Endodermal cell (in vitro differentiated cells): ENCODE measurements around the gene MARF1. TPM values are rescaled to one million over a fixed set of nuclear protein-coding genes. Genes with fewer than 3 reads are reported as not detected.

ENCODE experiments used
- DNase-seq: peaks from one replicate; pipeline ENCODE4 v3.0.0-alpha.2; 2017
- H3K27ac ChIP-seq: 2 replicates; pipeline ENCODE4 v1.5.1; 2013; ENCODE audit warnings: mild to moderate bottlenecking, low read depth, low read length, moderate library complexity
- H3K27me3 ChIP-seq: 2 replicates; pipeline ENCODE4 v1.6.1; 2013; ENCODE audit warnings: mild to moderate bottlenecking, low read length, moderate library complexity; ENCODE audit not compliant: insufficient read depth, control insufficient read depth, poor library complexity, severe bottlenecking
- H3K36me3 ChIP-seq: 2 replicates; pipeline ENCODE4 v1.7.0; 2013; ENCODE audit warnings: mild to moderate bottlenecking, low read length, moderate library complexity; ENCODE audit not compliant: control insufficient read depth, insufficient read depth
- H3K4me1 ChIP-seq: one replicate; pipeline ENCODE4 v1.7.0; 2013; ENCODE audit warnings: low read length; ENCODE audit not compliant: control insufficient read depth, insufficient read depth
- H3K4me3 ChIP-seq: 2 replicates; pipeline ENCODE4 v1.5.1; 2013; ENCODE audit warnings: mild to moderate bottlenecking, low read length, moderate library complexity
- H3K9ac ChIP-seq: 2 replicates; pipeline ENCODE4 v1.6.1; 2013; ENCODE audit warnings: mild to moderate bottlenecking, low read length, moderate library complexity; ENCODE audit not compliant: poor library complexity, severe bottlenecking; ENCODE audit errors: extremely low read depth
- H3K9me3 ChIP-seq: 2 replicates; pipeline ENCODE4 v1.6.1; 2013; ENCODE audit warnings: mild to moderate bottlenecking, low read length, moderate library complexity; ENCODE audit not compliant: control insufficient read depth
- H3K27ac Mint-ChIP-seq: 2 replicates; pipeline ENCODE4 v1.8.0; 2020; ENCODE audit warnings: mixed read lengths
- H3K27me3 Mint-ChIP-seq: 2 replicates; pipeline ENCODE4 v1.8.0; 2021; ENCODE audit warnings: mild to moderate bottlenecking, mixed read lengths; ENCODE audit not compliant: insufficient read depth
- H3K36me3 Mint-ChIP-seq: 2 replicates; pipeline ENCODE4 v1.8.0; 2020; ENCODE audit warnings: low read depth, mixed read lengths
- H3K4me1 Mint-ChIP-seq: 2 replicates; pipeline ENCODE4 v1.8.0; 2020; ENCODE audit warnings: mixed read lengths
- H3K4me3 Mint-ChIP-seq: 2 replicates; pipeline ENCODE4 v1.8.0; 2020; ENCODE audit warnings: mild to moderate bottlenecking, moderate library complexity, mixed read lengths
- H3K9me3 Mint-ChIP-seq: 2 replicates; pipeline ENCODE4 v1.8.0; 2020; ENCODE audit warnings: mild to moderate bottlenecking, mixed read lengths
- WGBS, 2 experiments: methylation state at CpG; one replicate each; pipeline versions ENCODE4 v1.1.5 to v1.1.7; 2013; ENCODE audit warnings: missing lambda C conversion rate in 2 of 2, mixed read lengths in 1 of 2; ENCODE audit not compliant: insufficient coverage in 1 of 2, insufficient read length in 1 of 2; 5-methylcytosine and 5-hydroxymethylcytosine counted together
- total RNA-seq, 2 donors: library from RNA; stranded (reverse); fragmentation: NEBNext Ultra II Directional in 1 of 2; extraction: Animal tissue kit (Norgen Biotek cat#: 25700) in 1 of 2; gene quantifications; 2 replicates in 1 of 2; 3 replicates in 1 of 2; pipeline ENCODE4 v1.2.1, GENCODE V29; 2021
- TF ChIP-seq, protein P1 (sequence below): fragments of 200-600 bp; sonication (generic); conservative IDR thresholded peaks from 2 replicates; pipeline ENCODE4 v1.5.0; 2021; ENCODE audit warnings: antibody characterized with exemption, mild to moderate bottlenecking

MARF1 gene
- total RNA-seq, 2 donors from 2014 or later = 39.3 to 39.6 TPM

DNA sequence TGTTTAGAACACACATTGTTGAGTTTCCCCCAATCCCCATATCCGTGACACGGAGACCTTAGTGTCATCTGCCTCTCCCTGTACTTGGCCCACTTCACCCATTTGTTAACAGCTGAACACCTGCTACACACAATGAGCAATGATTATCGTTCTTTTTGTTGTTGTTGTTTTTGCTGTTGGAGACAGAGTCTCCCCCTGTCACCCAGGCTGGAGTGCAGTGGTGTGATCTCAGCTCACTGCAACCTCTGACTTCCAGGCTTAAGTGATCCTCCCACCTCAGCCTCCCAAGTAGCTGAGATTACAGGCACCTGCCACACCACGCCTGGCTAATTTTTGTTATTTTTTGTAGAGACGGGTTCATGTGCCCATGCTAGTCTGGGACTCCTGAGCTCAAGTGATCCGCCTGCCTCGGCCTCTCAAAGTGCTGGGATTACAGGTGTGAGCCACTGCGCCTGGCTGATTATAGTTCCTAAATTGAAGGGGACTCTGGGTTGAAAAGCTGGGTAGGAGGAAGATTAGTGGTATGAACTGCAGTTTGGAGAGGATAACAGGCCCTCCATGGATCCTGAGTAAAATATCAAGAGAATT lies 28.7 kb upstream of the MARF1 start:
- H3K27ac ChIP-seq = no peak overlapping the region
- Mint-ChIP-seq H3K4me3 (no peak overlapping the region), H3K36me3 (peaks cover 50% of the 10 kb centered on the region), H3K9me3 (no peaks in the 10 kb centered on the region), H3K27ac (peak overlapping the region; percentile 58), H3K4me1 (no peaks in the 10 kb centered on the region), H3K27me3 (no peaks in the 10 kb centered on the region)
- H3K9me3 ChIP-seq = no peaks in the 10 kb centered on the region
- H3K27me3 ChIP-seq = no peaks in the 10 kb centered on the region
- no peak for DNase-seq
- H3K36me3 ChIP-seq = peaks cover 21% of the 10 kb centered on the region
- H3K4me1 ChIP-seq = no peaks in the 10 kb centered on the region
- 91 to 98% methylated on average over 5 to 8 of the region's 8 CpGs for WGBS, 2 experiments
- TF ChIP-seq, protein P1, sequence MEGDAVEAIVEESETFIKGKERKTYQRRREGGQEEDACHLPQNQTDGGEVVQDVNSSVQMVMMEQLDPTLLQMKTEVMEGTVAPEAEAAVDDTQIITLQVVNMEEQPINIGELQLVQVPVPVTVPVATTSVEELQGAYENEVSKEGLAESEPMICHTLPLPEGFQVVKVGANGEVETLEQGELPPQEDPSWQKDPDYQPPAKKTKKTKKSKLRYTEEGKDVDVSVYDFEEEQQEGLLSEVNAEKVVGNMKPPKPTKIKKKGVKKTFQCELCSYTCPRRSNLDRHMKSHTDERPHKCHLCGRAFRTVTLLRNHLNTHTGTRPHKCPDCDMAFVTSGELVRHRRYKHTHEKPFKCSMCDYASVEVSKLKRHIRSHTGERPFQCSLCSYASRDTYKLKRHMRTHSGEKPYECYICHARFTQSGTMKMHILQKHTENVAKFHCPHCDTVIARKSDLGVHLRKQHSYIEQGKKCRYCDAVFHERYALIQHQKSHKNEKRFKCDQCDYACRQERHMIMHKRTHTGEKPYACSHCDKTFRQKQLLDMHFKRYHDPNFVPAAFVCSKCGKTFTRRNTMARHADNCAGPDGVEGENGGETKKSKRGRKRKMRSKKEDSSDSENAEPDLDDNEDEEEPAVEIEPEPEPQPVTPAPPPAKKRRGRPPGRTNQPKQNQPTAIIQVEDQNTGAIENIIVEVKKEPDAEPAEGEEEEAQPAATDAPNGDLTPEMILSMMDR = no peak
- no peak overlapping the region for H3K4me3 ChIP-seq
- no peak overlapping the region for H3K9ac ChIP-seq

DNA sequence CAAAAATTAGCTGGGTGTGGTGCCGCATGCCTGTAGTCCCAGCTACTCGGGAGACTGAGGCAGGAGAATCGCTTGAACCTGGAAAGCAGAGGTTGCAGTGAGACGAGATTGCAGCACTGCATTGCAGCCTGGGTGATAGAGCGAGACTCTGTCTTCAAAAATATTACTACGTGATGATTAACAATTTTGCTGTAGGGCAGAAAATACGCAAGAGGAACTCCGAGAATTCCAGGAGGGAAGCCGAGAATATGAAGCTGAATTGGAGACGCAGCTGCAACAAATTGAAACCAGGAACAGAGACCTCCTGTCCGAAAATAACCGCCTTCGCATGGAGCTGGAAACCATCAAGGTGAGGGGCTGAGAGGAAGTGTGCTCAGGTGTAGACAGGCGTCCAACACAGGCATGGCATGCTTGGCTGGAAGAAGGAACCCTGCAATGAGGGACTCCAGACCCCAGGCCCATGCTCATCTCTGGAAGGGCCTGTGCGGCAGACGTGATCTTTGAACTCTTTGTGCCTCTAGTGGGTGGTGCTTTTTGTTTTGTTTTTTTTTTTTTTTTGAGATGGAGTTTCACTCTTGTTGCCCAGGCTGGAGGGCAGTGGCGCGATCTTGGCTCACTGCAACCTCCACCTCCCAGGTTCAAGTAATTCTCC lies 24.3 kb upstream of the MARF1 start:
- 94 to 98% methylated on average over 14 to 16 of the region's 18 CpGs for WGBS, 2 experiments
- H3K4me3 Mint-ChIP-seq = no peak overlapping the region
- peaks cover 24% of the 10 kb centered on the region for H3K36me3 ChIP-seq
- TF ChIP-seq, protein P1 = no peak
- H3K4me3 ChIP-seq = no peak overlapping the region
- peaks cover 56% of the 10 kb centered on the region for H3K36me3 Mint-ChIP-seq
- H3K4me1 Mint-ChIP-seq = no peaks in the 10 kb centered on the region
- no peaks in the 10 kb centered on the region for H3K9me3 ChIP-seq
- no peaks in the 10 kb centered on the region for H3K27me3 Mint-ChIP-seq
- no peaks in the 10 kb centered on the region for H3K9me3 Mint-ChIP-seq
- DNase-seq = no peak
- no peaks in the 10 kb centered on the region for H3K27me3 ChIP-seq
- no peak overlapping the region for H3K9ac ChIP-seq
- no peaks in the 10 kb centered on the region for H3K4me1 ChIP-seq
- H3K27ac ChIP-seq = no peak overlapping the region
- H3K27ac Mint-ChIP-seq = peak overlapping the region; percentile 17

DNA sequence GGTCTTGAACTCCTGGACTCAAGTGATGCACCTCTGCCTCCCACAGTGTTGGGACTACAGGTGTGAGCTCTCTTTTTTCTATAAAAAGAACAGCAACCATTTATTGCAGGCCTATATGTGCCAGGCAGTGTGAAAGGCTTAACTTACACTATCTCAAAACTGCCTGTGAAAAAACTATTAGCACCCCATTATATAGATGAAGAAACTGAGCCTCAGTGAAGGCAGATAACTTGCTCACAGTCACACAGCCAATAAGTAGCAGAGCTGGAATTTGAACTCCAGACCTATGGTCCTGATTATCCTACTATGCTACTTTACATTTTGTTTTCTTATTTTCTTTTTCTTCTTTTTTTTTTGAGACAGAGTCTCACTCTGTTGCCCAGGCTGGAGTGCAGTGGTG lies 22.2 kb upstream of the MARF1 start:
- no peak overlapping the region for H3K27ac ChIP-seq
- no peak for DNase-seq
- no peaks in the 10 kb centered on the region for H3K9me3 ChIP-seq
- no peaks in the 10 kb centered on the region for H3K4me1 ChIP-seq
- no peaks in the 10 kb centered on the region for H3K27me3 Mint-ChIP-seq
- H3K4me3 ChIP-seq = no peak overlapping the region
- H3K27me3 ChIP-seq = no peaks in the 10 kb centered on the region
- TF ChIP-seq, protein P1 = no peak
- H3K36me3 Mint-ChIP-seq = peaks cover 52% of the 10 kb centered on the region
- no peak overlapping the region for H3K4me3 Mint-ChIP-seq
- no peaks in the 10 kb centered on the region for H3K4me1 Mint-ChIP-seq
- peaks cover 24% of the 10 kb centered on the region for H3K36me3 ChIP-seq
- no peaks in the 10 kb centered on the region for H3K9me3 Mint-ChIP-seq
- H3K9ac ChIP-seq = no peak overlapping the region
- no peak overlapping the region for H3K27ac Mint-ChIP-seq
